GM19452 (cell line): ENCODE data around the gene A1BG.
A peak's percentile ranks its signal among the peaks of the same experiment; 100 is the strongest.

Experiments used
- ATAC-seq: cut with Tn5 transposase; IDR thresholded peaks from one replicate; pipeline ENCODE4 v1.9.1; 2021; ENCODE audit not compliant: unreplicated experiment

Gene A1BG

DNA sequence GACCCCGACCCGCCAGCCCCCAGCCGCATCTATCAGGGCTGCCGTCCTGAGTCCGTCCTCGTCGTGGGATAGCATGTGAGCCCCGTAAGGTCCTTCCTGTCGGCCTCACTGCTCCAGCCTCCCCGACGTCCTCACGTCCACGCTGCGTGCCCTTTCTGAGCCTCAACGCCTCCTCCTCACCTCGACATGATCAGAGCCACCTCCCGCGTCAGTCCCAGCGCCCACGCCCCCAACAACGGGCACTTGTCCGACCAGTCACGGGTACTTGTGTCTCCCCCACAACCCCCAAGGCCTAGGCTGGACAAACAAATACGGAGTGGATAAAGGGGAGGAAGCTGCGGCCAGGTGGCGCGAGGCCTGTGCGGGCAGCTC, 8.6 kb upstream of the A1BG start:
- peak; percentile 16 for ATAC-seq

DNA sequence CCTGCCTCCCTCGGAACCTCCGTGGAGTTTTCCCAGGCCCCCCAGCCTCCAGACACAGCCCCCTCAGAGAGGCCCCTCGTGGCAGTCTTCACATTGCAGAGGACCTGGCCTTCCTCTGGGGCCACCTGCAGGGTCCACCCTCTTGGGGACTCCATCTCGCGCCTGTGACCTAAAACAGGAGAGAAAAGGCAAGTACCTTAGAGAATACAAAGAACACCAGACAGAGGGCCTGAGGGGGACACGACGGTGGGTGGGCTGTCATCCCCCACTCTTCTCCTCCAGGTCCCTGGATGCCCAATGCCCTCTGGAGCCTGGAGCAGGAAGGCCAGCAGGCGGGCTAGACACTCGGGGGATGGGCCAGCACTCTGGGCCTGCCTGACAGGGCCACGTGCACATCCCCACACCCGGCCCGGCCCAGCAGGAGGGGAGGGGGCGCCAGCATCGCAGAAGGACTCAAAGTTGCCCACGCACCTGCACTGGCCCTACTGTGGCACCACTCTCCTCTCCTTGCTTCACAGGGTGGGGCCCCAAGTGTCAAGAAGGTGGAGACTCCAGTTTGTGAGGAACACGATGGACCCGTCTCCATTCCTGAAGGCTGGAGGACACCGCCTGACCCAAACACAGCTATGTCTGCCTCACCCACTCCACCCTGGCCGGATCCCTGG, 4.3 kb upstream of the A1BG start:
- no peak for ATAC-seq

DNA sequence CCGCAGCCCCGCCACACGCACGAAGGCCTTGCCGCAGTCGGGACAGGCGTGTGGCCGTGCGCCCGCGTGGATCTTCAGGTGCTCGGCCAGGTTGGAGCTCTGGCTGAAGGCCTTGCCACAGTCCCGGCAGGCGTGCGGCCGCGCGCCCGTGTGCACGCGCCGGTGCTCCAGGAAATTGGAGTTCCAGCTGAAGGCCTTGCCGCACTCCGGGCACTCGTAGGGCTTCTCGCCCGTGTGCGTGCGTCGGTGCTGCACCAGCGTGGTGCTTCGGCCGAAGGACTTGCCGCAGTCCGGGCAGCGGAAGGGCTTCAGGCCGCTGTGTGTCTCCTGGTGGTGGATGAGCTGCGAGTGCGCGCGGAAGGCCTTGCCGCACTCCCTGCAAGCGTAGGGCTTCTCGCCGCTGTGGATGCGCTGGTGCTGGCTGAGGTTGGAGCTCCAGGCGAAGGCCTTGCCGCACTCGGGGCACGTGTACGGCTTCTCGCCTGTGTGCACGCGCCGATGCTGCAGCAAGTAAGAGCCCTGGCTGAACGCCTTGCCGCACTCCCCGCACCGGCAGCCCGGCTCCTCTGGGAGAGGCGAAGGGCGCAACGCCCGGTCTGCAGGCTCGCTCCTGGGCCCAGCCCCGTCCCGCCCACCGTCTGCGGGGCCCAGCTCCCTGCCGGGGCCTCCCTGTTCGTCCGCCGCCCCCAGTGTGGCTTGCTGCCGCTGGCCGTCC, 3.6 kb upstream of the A1BG start:
- ATAC-seq, result no peak

DNA sequence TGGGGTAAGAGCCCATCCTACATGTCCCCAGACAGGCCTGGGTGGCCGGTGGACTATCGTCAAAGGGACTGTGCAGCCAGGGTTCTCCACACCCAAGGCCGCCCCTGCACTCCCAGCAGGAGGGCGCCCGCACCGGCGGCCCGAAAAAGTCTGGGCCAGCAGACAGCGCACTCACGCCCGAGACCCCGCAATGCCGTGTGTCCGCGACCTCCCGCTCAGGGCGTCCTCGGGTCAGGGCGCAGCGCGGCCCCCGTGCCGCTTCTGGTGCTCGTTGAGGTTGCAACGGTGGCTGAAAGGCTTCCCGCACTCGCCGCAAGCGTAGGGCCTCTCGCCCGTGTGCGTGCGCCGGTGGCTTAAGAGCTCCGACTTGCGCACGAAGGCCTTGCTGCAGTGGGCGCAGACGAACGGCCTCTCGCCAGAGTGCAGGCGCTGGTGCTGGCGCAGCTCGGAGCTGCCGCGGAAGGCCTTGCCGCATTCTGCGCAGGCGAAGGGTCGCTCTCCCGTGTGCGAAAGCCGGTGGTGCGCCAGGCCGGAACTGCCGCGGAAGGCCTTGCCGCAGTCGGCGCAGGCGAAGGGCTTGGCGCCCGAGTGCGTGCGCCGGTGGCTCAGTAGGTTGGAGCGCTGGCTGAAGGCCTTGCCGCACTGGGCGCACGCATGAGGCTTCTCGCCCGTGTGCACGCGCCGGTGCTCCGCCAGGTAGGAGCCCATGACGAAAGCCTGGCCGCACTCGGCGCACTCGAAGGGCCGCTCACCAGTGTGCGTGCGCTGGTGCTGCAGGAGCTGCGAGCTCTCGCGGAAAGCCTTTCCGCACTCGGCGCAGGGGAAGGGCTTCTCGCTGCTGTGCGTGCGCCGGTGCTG, 2.8 kb upstream of the A1BG start:
- ATAC-seq, result no peak

GRCh38 chr19:58355215-58355796, 2.0 kb upstream of the A1BG start:
- ATAC-seq, result no peak

DNA sequence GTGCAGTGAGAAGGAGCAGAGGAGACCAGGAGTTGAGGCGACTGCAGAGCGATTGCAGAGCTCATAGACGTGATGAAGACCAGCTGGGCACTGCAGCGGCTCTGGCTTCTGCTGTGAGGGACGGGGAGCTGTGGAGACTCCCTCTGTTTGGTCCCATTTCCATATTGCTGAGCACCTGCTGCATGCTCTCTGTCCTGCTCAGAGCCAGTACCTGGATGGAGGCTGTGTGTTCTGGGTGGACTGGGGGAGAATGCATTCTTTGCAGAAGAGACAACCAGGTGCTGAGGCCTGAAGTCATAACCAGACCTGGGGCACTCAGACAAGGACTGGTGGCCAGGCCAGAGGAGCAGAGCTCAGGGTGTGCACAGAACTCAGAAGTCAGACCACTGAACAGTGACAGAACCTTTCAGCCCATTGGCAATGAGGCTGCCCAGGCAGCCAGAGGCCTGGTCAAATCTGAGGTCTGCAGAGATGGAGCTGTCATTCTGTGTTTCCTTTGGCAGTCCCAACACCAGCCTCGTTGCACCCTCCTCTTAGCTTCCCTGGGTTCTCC, 1.3 kb upstream of the A1BG start:
- no peak for ATAC-seq

GRCh38 chr19:58353717-58354477, 605 bp upstream of the A1BG start:
- no peak for ATAC-seq

DNA sequence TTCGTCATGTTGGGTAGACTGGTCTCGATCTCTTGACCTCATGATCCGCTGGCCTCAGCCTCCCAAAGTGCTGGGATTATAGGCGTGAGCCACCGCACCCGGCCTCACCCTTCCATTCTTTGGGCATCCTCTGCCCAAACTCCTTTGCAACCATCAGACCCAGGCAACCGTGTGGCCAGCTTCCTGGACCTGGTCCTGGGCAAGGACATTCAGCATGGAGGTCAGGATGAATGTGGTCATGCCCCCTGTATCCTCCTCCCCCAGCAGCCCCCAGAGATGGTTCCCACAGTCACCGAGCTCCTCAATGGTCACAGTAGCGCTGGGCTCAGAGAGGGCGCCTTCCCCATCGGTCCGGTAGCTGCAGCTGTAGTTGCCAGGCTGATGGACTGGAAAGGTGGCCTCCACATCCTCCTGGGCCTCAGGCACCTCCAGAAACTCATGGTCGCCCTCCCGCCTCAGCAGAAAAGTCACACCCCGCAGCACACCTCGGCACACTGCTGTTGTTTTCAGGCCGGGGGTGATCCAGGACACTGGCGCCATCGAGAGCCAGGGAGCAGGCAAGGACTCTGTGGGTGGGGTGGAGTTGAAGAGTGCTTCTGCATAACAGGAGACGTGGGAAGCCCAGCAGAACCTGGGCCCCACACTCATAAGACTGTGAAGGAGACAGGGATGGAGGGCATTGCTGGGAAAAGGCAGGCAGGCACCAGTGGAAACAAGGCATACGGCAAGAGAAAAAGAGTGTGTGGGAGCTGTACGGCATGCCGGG, 1.1 kb downstream of the A1BG start:
- no peak for ATAC-seq

- no peak for ATAC-seq
These were observed 1.8 kb downstream of the A1BG start for GRCh38 chr19:58351558-58351878.

GRCh38 chr19:58350871-58351557, 2.3 kb downstream of the A1BG start:
- no peak for ATAC-seq

DNA sequence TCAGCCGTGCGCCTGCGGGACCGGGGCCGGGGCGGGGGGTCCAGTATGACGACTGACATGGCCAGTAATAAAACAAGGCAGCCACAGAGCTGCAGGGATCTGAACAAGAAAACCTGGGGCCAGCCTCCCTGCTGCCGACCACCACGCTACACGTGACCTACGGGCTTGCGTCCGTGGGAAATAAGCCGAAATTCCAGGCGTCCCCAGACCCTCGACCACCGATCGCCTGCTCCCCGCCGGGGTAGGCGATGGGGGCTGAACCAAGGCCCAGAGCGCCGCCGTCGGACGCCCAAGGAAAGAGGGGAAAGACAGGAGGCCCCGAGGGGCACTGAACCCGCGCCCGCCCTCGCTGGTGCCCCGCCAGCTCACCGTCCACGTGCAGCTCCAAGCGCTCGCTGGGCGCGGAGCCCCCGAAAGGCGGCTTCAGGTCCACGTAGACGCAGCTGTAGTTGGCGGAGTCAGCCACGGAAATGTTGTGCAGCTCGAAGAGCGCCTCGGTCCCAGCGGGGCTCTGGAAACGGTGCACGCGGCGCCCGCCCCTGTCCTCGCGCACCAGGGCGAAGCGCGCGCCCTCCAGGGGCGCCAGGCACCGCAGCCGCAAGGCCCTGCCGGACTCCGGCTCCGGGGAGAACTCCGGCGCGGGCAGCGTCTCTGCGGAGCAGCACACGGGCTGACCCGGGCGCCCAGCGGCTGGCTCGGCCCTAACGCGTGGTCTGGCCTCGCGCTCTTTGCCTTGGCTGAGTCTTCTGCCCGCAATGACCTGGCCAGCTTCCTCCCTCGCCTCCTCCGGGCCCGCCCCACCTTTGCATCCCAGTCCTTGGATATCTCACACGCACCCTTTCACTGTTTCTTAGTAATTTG, 3.1 kb downstream of the A1BG start:
- no peak for ATAC-seq

DNA sequence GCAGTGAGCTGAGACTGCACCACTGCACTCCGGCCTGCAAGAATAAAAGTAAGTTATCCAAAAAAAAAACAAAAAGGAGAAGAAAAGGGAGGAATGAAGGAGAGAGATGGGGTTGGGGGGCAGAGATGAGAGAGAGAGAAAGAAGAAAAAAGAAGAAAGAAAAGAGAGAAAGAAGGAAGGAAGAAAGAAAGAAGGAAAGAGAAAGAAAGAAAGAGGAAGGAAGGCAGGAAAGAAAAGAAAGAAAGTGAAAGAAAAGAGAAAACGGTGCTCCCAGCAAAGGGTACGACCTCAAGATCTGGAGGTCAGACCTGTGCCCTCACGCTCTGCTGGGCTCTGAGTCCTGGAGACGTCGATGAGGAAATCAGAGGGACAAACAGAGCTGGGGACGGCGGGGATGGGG, 3.7 kb downstream of the A1BG start:
- no peak for ATAC-seq

GRCh38 chr19:58348080-58348479, 5.2 kb downstream of the A1BG start:
- ATAC-seq, result peak; percentile 13

- peak; percentile 85 for ATAC-seq
These were observed 6.0 kb downstream of the A1BG start for GRCh38 chr19:58346961-58347929.

- ATAC-seq, result no peak
These were observed 7.7 kb downstream of the A1BG start for GRCh38 chr19:58345558-58345957.

DNA sequence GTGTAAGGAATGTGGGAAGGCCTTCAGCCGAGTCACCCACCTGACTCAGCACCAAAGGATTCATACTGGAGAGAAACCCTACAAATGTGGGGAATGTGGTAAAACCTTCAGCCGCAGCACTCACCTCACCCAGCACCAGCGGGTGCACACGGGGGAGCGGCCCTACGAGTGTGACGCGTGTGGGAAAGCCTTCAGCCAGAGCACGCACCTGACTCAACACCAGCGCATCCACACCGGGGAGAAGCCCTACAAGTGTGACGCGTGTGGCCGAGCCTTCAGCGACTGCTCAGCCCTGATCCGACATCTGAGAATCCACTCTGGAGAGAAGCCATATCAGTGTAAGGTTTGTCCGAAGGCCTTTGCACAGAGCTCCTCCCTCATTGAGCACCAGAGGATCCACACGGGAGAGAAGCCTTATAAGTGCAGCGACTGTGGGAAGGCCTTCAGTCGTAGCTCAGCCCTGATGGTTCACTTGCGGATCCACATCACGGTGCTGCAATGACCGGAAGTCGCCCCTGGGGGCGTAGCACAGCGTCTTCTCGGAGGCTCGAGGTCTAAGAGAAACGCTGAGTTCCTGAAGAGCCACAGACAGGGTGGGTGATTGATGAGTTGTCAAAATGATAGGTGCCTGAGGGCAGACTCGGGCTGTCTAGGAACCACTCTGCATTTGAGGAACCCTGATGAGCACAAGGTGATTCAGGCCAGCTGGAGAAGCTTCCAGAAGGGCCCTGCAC, 14.3 kb downstream of the A1BG start:
- ATAC-seq, result no peak

GRCh38 chr19:58338336-58338735, 15.0 kb downstream of the A1BG start:
- ATAC-seq, result no peak
